K562 (cell line): ENCODE measurements around the gene POLR3C. TPM values are rescaled to one million over a fixed set of nuclear protein-coding genes. Genes with fewer than 3 reads are reported as not detected.

ENCODE experiments used
- ADNP ChIP-seq: fragments of 200-800 bp; sonication (Bioruptor generic); IDR thresholded peaks from 2 replicates; pipeline ENCODE4 v1.6.1; 2016; ENCODE audit warnings: missing genetic modification characterization, missing compliant biosample characterization
- C11orf30 ChIP-seq: fragments of 450-650 bp; IDR thresholded peaks from 2 replicates; pipeline ENCODE4 v1.6.1; 2016; ENCODE audit warnings: low read depth, mild to moderate bottlenecking
- CAMTA2 ChIP-seq: fragments of 250-450 bp; sonication (Bioruptor Pico); conservative IDR thresholded peaks from 2 replicates; pipeline ENCODE4 v1.5.1; 2022
- CBX2 ChIP-seq: fragments of 200-600 bp; sonication (generic); IDR thresholded peaks from one replicate; pipeline ENCODE4 v1.6.1; 2012; ENCODE audit warnings: mild to moderate bottlenecking, low read length, inconsistent platforms; ENCODE audit not compliant: insufficient read depth, poor library complexity, severe bottlenecking
- CREM ChIP-seq: IDR thresholded peaks from 2 replicates; pipeline ENCODE4 v1.6.1; 2014; ENCODE audit warnings: antibody characterized with exemption, low read depth
- ESRRB ChIP-seq: fragments of 250-450 bp; sonication (Bioruptor Pico); IDR thresholded peaks from 2 replicates; pipeline ENCODE4 v1.5.0; 2020; ENCODE audit warnings: mild to moderate bottlenecking, moderate library complexity, borderline replicate concordance
- GATA2 ChIP-seq: sonication (generic); formaldehyde crosslinking; IDR thresholded peaks from 2 replicates; pipeline ENCODE4 v1.4.0; 2020; ENCODE audit warnings: mild to moderate bottlenecking, missing genetic modification reagents
- GTF2A2 ChIP-seq: IDR thresholded peaks from 2 replicates; pipeline ENCODE4 v1.6.1; 2016; ENCODE audit warnings: mild to moderate bottlenecking, missing genetic modification characterization, missing compliant biosample characterization
- IRF2 ChIP-seq: sonication (generic); formaldehyde crosslinking; IDR thresholded peaks from 2 replicates; pipeline ENCODE4 v1.8.1; 2022; ENCODE audit warnings: mild to moderate bottlenecking, missing genetic modification reagents
- KDM1A ChIP-seq, 2 experiments: fragments of 450-650 bp; IDR thresholded peaks; 2 replicates each; pipeline ENCODE4 v1.6.1; 2016; ENCODE audit warnings: mild to moderate bottlenecking in 2 of 2
- KHSRP ChIP-seq: fragments of 450-650 bp; IDR thresholded peaks from 2 replicates; pipeline ENCODE4 v1.6.1; 2017
- MECOM ChIP-seq: fragments of 250-450 bp; sonication (Bioruptor Pico); IDR thresholded peaks from 2 replicates; pipeline ENCODE4 v1.8.0; 2022; ENCODE audit warnings: inconsistent platforms
- PHB2 ChIP-seq: fragments of 450-650 bp; IDR thresholded peaks from 2 replicates; pipeline ENCODE4 v1.6.1; 2017; ENCODE audit warnings: low read depth
- PHF20 ChIP-seq: fragments of 450-650 bp; IDR thresholded peaks from 2 replicates; pipeline ENCODE4 v1.6.1; 2018; ENCODE audit not compliant: partially characterized antibody
- RHOXF2B ChIP-seq: fragments of 250-450 bp; sonication (Bioruptor Pico); conservative IDR thresholded peaks from 2 replicates; pipeline ENCODE4 v1.5.1; 2021
- SAP30 ChIP-seq: fragments of 200-600 bp; sonication (generic); IDR thresholded peaks from 2 replicates; pipeline ENCODE4 v1.6.1; 2012; ENCODE audit warnings: borderline replicate concordance, low read depth, mild to moderate bottlenecking, moderate library complexity, low read length, control low read depth, inconsistent platforms; ENCODE audit not compliant: insufficient read depth, poor library complexity, severe bottlenecking
- SPI1 ChIP-seq: IDR thresholded peaks from 2 replicates; pipeline ENCODE4 v1.6.1; 2011; ENCODE audit warnings: low read depth, low read length, control low read depth, borderline replicate concordance
- SUPT5H ChIP-seq: fragments of 450-650 bp; IDR thresholded peaks from 2 replicates; pipeline ENCODE4 v1.6.1; 2016
- TCF3 ChIP-seq: sonication (generic); formaldehyde crosslinking; IDR thresholded peaks from 2 replicates; pipeline ENCODE4 v1.4.0; 2020; ENCODE audit warnings: mild to moderate bottlenecking, missing genetic modification reagents
- TSC22D4 ChIP-seq: fragments of 450-650 bp; IDR thresholded peaks from 2 replicates; pipeline ENCODE4 v1.6.1; 2016; ENCODE audit warnings: missing genetic modification characterization, missing biosample characterization, control low read depth
- ZC3H4 ChIP-seq: sonication (generic); formaldehyde crosslinking; IDR thresholded peaks from 2 replicates; pipeline ENCODE4 v1.9.0; 2021; ENCODE audit warnings: missing genetic modification reagents, borderline replicate concordance
- ZNF324 ChIP-seq: fragments of 250-450 bp; sonication (Bioruptor Pico); IDR thresholded peaks from 2 replicates; pipeline ENCODE4 v1.4.0; 2020; ENCODE audit warnings: mild to moderate bottlenecking
- polyA plus RNA-seq, 8 experiments: library from polyadenylated mRNA; depleted of rRNA in 4 of 8; stranded (reverse) in 5 of 8; unstranded in 3 of 8; fragments of >200 nt; fragmentation: Nextera tagmentation in 2 of 8; fragmentation: Illumina TruSeq in 1 of 8; extraction: Ambion mirVana in 2 of 8; extraction: Trizol in 1 of 8; gene quantifications; 2 replicates each; pipeline versions ENCODE4 v1.2.1 to v1.2.3, GENCODE V29; 2011 to 2014; ENCODE audit warnings: inconsistent platforms in 1 of 8, missing spikeins in 1 of 8
- total RNA-seq, 7 experiments: library from RNA; depleted of rRNA in 6 of 7; stranded (reverse); fragments of >200 nt in 6 of 7; fragmentation: Illumina TruSeq in 2 of 7; extraction: Trizol in 2 of 7; gene quantifications; 2 replicates each; pipeline versions ENCODE4 v1.2.1 to v1.2.3, GENCODE V29; 2011 to 2021; ENCODE audit warnings: low replicate concordance in 1 of 7
- TF ChIP-seq, protein P1 (sequence below), 2 experiments: fragments of 250-450 bp in 1 of 2; fragments of 450-650 bp in 1 of 2; sonication (Bioruptor Pico) in 1 of 2; IDR thresholded peaks; 2 replicates each; pipeline versions ENCODE4 v1.6.1 to v1.8.0; 2016 to 2021; ENCODE audit warnings: mild to moderate bottlenecking in 2 of 2, moderate library complexity in 2 of 2, missing compliant biosample characterization in 1 of 2, missing genetic modification characterization in 1 of 2
- TF ChIP-seq, protein P2 (sequence below): IDR thresholded peaks from 3 replicates; pipeline ENCODE4 v1.6.1; 2011; ENCODE audit warnings: borderline replicate concordance, mild to moderate bottlenecking; ENCODE audit not compliant: insufficient read length, insufficient read depth
- TF ChIP-seq, protein P3 (sequence below): fragments of 250-450 bp; sonication (Bioruptor Pico); IDR thresholded peaks from 2 replicates; pipeline ENCODE4 v1.5.0; 2020; ENCODE audit warnings: mild to moderate bottlenecking

POLR3C gene
- total and polyA plus RNA-seq, 9 of the 15 experiments (the other 6 are each of a cell fraction or from before 2014, with no cell fraction given): 19.7 to 64.1 (median 45.2) TPM

DNA sequence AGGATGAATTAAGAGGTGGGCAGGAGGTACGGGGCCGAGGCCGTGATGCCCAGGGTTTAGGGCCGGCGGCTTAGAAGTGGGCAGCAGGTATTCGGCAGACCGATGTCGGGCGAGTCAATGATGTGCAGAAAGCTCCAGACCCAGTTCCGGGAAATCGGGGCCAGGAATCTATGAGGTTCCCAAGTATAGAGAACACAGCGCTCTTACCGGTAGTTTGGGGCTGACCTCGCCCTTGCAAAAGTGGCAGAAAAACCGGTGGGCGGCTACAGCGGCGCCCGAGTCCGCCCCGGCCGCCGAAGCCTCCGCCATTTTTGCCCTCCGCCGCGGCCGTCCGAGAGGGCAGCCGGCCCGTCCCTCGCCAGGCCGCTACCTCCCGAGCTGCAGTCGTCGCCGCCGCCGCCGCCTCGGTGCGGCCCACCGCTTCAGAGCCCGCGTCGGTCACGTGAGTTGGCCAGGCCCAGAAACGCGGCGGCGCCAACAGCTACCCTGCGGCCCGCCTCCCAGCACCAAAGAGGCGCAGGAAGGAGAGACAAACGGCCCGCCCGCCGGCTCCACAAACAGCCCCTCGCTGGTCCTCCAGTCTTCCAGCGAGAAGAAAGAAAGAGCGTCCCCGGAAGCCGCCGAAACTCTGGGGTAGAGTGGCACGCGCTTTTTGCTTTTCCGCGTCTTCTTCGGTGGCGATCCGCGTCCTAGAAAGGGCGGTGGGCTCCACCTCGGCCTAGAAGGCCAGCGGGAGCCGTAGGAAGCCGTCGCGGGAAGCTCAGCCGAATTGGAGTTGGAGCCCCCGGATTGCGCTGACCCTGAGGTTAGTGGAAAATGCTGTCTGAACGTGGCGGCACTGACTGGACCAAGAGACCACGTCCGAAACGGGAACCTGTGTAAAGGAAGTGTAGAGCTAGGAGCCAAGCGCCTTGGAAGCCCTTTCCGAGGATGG is at the start of gene POLR3C, which contains the start of gene RNF115 (continued):
- TF ChIP-seq, protein P1, sequence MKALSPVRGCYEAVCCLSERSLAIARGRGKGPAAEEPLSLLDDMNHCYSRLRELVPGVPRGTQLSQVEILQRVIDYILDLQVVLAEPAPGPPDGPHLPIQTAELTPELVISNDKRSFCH (CRISPR knock-in tag; IDR thresholded peaks at IDR 0.05): no peak
- TF ChIP-seq, protein P1 (tag; IDR thresholded peaks at IDR 0.05): peak; percentile 69; the same call in 1 of the 2 replicates
- 0 out of 2 replicates have a peak, but pooled peaks have one; percentile 27 for TF ChIP-seq GTF2A2
- no peak for TF ChIP-seq TCF3 (CRISPR knock-in tag)
- peak; percentile 77 for TF ChIP-seq SAP30
- peak; percentile 85 for TF ChIP-seq SUPT5H
- no peak for TF ChIP-seq ZNF324
- no peak for TF ChIP-seq KDM1A (IDR thresholded peaks at IDR 0.05)
- TF ChIP-seq, protein P2, sequence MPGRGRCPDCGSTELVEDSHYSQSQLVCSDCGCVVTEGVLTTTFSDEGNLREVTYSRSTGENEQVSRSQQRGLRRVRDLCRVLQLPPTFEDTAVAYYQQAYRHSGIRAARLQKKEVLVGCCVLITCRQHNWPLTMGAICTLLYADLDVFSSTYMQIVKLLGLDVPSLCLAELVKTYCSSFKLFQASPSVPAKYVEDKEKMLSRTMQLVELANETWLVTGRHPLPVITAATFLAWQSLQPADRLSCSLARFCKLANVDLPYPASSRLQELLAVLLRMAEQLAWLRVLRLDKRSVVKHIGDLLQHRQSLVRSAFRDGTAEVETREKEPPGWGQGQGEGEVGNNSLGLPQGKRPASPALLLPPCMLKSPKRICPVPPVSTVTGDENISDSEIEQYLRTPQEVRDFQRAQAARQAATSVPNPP: no peak
- no peak for TF ChIP-seq ESRRB
- TF ChIP-seq CBX2: no peak
- TF ChIP-seq TSC22D4: no peak
- TF ChIP-seq, protein P3, sequence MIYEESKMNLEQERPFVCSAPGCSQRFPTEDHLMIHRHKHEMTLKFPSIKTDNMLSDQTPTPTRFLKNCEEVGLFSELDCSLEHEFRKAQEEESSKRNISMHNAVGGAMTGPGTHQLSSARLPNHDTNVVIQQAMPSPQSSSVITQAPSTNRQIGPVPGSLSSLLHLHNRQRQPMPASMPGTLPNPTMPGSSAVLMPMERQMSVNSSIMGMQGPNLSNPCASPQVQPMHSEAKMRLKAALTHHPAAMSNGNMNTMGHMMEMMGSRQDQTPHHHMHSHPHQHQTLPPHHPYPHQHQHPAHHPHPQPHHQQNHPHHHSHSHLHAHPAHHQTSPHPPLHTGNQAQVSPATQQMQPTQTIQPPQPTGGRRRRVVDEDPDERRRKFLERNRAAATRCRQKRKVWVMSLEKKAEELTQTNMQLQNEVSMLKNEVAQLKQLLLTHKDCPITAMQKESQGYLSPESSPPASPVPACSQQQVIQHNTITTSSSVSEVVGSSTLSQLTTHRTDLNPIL (CRISPR knock-in tag): no peak
- no peak for TF ChIP-seq GATA2 (CRISPR knock-in tag)
- peak; percentile 61; the same call in 1 of the 2 replicates for TF ChIP-seq C11orf30
- no peak for TF ChIP-seq ZC3H4
- TF ChIP-seq SPI1: peak; percentile 26; the same call in 1 of the 2 replicates
- TF ChIP-seq CAMTA2 (CRISPR knock-in tag): no peak
- TF ChIP-seq PHB2: 0 out of 2 replicates have a peak, but pooled peaks have one; percentile 21
- no peak for TF ChIP-seq MECOM (CRISPR knock-in tag)
- TF ChIP-seq RHOXF2B (CRISPR knock-in tag): no peak
- peak; percentile 54 for TF ChIP-seq PHF20
- TF ChIP-seq ADNP: no peak
- TF ChIP-seq KHSRP: no peak
- TF ChIP-seq CREM: no peak; the same call in 1 of the 2 replicates
- TF ChIP-seq IRF2: no peak
